AG09309 (cell line): Measurements from ENCODE around the gene DAGLA.

Experiments used
- DNase-seq: peaks from one replicate; pipeline ENCODE4 v3.0.0-alpha.2; 2010; ENCODE audit warnings: low read depth
- H3K4me3 ChIP-seq: 2 replicates; pipeline ENCODE4 v1.5.1; 2011; ENCODE audit warnings: mild to moderate bottlenecking, low read depth, low read length, moderate library complexity; ENCODE audit not compliant: control insufficient read depth
- CTCF ChIP-seq: IDR thresholded peaks from 2 replicates; pipeline ENCODE4 v1.5.1; 2011; ENCODE audit warnings: mild to moderate bottlenecking, low read depth, low read length, inconsistent platforms; ENCODE audit not compliant: insufficient read depth, control insufficient read depth; ENCODE audit errors: missing control alignments

DAGLA gene

GRCh38 chr11:61680622-61681221, 531 bp downstream of the DAGLA start:
- no peak for TF ChIP-seq CTCF

GRCh38 chr11:61682093-61682732, 2.0 kb downstream of the DAGLA start:
- TF ChIP-seq CTCF, result no peak
- H3K4me3 ChIP-seq, result no peak overlapping the region
- DNase-seq, result no peak

More at GRCh38 chr11:61680622-61681221, 531 bp downstream of the DAGLA start:
- peak overlapping the region; percentile 78 for H3K4me3 ChIP-seq
- no peak for DNase-seq

DNA sequence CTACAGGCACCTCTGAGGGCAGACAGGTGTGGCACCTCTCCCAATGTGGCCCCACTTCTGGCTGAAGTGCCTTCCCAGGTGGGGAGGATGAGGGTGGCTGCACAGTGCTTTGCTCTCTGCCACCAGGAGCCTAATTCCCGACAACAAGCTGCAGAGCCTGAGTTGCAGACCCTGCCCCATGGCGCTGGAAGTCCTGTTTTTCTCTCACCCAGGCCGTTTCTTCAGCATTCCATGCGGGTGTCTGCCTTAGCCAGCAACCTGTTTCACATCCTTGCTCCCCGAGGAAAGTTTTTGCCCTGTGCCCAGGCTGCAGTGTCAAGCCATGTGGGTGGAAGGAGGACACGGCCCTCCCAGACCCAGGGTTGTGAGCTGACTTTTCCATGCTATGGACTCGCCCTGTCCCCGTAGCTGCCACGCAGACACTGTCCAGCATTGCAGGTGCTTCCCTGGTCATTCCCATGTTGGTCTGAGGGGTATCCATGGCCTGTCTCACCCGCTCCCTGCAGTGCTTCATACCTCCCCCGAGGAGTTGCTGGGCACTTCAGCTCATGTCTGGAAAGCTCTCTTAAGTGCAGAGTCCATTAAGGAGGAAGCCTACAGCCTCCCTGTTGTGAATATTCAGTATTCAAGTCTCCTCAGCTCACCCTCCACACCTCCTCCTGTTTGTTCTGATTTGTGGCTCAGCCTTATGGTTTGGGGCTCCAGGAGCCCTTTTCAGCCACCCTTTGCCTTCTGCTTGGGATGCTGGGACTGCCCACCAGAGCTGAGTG, 2.9 kb downstream of the DAGLA start:
- no peak overlapping the region for H3K4me3 ChIP-seq
- no peak for DNase-seq
- TF ChIP-seq CTCF, result no peak

DNA sequence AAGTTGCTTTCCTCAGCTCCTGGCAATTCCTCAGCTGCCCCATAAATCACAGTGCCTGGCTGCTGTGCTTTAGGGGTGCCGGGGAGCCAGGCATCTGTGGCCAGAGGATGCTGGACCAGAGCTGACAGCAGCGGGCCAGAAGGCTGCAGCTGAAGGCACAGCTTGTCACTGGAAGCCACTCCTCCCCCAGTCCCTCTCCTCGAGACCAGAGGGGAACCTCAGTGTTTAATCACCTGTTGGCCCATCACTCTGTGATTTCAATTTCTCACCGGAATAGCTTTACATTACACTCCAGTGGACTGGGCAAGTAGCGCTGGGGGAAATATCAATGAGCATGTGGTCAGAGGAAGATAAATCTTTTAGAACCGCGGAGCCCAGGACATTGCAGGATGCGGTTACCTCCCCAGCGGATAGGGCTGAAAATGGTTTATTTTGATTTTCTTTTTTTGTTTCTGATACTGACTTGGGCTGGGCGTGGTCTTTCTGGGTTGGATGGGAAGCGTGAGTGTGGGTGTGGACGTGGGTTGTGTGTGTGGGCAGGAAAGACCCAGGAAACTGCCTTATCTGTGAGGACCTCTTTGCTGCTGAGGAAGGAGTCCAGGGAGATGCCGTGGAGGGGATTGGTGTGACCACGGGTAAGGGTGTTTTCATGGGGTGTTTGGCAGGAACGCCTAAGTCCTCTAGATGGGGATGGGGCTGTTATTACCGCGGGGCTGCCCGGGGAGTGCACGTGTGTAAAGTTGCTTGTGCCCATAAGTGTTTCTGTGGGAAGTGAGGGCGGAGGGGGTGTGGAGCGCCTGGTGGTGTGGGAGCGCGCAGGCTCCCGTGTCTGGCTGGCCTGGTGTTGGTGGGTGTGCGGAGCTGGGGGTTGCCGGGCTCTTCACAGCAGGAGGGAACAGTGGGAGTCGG, 4.0 kb downstream of the DAGLA start:
- no peak overlapping the region for H3K4me3 ChIP-seq
- no peak for TF ChIP-seq CTCF

GRCh38 chr11:61684870-61685616, 4.9 kb downstream of the DAGLA start:
- H3K4me3 ChIP-seq, result no peak overlapping the region
- TF ChIP-seq CTCF, result no peak
- DNase-seq, result no peak

More for the DNA sequence above, 4.0 kb downstream of the DAGLA start:
- no peak for DNase-seq
